GM12801 (cell line): ENCODE measurements around the gene MYO9A.

Experiments used
- TF ChIP-seq, protein P1 (sequence below): IDR thresholded peaks from one replicate; pipeline ENCODE4 v1.5.1; 2011; ENCODE audit warnings: control low read depth; ENCODE audit not compliant: insufficient read length; ENCODE audit errors: extremely low read depth

The MYO9A gene

DNA sequence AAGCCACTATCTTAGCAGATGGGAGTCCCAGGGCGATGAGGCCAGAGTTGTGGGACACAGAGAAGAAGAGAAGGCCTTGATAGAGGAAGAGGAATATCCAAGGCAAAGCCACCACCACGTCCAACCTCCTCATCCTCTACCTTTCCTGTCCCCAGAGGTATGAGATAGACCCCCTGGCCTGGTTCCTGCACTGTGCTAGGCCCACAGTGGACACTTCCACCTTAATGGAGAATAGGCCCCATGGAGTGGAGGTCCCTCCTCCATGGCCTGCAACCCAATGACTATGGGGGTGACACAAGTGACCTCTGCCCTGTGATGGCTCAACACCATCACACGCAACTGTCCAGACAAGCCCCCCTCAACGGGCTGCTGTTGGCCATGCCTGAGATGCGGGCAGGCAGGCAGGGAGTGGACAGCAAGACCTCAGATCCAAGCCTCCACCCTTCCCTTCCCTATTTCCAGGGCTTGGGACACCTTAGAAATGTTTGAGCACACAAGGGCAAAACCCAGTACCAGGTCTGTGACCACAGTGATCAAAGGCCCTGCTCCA lies 42.8 kb upstream of the MYO9A start:
- TF ChIP-seq, protein P1, sequence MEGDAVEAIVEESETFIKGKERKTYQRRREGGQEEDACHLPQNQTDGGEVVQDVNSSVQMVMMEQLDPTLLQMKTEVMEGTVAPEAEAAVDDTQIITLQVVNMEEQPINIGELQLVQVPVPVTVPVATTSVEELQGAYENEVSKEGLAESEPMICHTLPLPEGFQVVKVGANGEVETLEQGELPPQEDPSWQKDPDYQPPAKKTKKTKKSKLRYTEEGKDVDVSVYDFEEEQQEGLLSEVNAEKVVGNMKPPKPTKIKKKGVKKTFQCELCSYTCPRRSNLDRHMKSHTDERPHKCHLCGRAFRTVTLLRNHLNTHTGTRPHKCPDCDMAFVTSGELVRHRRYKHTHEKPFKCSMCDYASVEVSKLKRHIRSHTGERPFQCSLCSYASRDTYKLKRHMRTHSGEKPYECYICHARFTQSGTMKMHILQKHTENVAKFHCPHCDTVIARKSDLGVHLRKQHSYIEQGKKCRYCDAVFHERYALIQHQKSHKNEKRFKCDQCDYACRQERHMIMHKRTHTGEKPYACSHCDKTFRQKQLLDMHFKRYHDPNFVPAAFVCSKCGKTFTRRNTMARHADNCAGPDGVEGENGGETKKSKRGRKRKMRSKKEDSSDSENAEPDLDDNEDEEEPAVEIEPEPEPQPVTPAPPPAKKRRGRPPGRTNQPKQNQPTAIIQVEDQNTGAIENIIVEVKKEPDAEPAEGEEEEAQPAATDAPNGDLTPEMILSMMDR, result no peak

DNA sequence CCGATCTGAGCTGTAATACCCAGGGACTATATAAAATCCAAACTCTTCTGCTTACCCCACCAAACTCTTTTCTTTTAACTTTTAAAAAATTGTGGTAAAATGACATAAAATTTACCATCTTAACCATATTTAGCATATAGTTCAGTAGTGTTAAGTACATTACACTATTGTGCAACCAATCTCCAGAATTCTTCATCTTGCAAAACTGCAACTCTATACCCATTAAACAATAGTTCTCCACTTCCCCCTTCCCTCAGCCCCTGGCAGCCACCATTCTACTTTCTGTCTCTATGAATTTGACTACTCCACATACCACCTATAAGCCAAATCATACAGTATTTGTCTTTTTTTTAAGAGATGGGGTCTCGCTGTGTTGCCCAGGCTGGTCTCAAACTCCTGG lies 39.0 kb upstream of the MYO9A start:
- TF ChIP-seq, protein P1, result no peak

DNA sequence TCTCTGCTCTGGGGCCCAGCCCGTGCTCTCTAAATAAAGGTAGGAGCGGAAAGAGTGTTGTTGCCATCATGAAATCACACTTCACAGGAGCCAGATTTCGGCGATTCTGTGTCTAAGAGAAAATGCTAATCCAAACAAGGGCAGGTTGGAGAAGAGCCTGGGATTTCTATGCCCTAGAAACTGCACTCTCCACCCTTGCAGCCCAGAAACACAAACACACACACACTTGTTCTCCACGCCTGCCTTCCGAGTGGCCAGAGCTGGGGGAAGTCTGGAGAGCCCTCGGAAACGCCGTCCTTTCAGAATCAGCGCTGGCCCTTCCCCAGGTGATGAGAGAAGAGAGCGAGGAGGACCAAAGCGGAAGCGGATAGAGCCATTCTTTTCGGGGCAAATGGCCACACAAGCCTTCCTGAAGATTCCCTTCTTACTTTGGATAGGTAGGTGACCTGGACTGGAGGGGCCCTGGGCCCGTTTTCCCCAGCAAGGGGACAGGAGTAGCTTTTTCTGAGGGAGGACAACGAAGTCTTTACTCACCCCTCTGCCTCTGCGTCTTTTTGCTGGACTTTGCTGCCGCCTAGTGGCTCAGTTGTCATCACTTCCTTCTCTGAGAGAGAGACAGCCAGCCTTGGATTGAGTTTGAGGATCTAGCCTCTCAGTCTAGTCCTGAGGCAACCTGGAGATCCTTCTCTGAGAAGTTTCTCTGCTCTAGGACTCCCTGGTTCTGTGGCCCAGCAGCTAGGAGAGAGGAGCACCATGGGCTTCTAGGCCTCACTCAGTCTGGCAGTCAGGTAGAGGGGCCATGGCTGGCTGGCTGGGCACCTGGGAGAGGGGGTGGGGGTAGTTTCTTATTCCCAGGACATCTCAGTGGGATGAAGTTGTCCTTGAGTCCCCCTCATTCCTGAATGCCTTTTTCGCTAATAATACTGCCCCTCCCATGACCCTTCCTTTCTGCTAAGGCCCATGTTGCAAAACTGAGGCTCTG lies 38.0 kb upstream of the MYO9A start:
- TF ChIP-seq, protein P1, result peak; percentile 84

DNA sequence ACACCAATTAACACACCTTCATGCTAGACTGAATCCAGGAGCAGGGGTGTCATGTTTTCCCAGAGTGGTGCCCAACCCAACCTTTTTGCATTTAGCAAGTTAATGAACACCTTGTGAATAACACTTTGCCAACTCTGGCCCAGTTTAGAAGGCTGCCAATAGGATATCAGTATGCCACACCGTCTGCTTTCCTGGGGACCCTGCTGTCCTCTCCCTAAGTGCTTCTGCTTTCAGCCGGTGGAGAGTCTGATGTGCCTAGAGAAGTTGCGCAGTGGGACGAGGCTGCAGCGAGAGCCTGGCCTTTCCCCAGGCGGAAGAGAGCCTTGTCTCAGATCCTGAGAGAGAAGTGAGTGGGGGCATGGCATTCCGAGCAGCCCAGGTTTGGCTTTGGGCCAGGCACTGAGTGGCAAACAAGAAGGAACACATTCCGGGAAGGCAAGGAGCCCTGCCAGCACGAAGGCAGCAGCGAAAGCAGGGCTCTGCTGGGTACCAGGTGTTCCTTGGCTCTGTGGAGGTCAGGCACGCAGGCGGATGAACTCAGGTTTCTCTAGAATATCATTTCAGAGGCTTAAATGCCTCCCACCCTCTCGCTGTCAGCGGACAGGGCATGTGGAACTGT lies 37.2 kb upstream of the MYO9A start:
- TF ChIP-seq, protein P1, result no peak

DNA sequence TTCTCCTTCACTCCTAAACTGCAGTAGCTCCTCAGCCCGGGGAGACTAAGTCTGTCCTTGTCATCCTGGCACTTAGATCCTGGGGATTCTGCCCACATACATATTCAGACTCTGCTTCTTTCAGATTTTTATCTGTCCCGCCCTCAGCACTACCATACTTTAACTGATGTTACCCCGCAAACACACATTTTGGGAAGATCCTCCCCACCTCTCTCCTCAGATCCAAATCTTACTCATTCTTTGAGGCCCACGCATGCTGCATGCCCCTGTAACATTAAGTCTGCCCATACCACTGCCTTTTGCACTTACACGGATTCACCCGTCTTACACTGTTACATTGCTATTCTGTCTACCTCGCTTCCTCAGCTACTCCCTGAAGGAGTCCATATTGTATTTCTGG lies 36.4 kb upstream of the MYO9A start:
- TF ChIP-seq, protein P1, result no peak

DNA sequence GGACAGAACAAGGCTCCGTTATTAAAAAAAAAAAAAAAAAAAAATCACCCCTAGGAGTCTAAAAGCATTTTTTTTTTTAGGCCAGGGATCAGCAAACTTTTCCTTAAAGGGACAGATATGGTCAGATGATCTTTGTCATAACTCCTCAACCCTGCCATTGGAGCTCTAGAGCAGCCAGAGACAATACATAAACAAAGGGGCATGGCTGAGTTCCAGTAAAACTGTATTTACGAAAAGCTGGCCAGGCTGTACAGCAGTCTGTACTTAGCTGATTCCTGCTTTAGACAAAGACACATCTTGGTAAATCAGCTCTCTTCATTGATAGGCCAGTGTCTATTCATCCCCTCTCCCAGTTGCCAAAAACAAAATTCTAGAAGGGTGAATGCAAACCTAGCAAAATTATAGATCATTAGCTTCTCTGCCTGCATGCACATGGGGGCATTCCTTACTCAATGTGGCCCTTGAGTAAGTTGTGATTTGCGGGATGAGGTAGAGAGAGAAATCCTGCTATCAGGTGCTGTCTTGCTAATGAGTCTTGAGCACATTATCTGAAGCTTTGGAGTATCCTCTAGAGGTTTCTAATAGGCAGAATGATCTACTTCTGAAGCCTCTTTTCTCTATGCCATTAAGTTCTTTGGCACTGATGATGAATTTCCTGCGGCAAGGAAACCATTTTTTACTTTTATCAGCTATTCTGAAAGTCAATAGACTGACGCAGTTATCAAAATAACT lies 35.5 kb upstream of the MYO9A start:
- TF ChIP-seq, protein P1, result no peak

DNA sequence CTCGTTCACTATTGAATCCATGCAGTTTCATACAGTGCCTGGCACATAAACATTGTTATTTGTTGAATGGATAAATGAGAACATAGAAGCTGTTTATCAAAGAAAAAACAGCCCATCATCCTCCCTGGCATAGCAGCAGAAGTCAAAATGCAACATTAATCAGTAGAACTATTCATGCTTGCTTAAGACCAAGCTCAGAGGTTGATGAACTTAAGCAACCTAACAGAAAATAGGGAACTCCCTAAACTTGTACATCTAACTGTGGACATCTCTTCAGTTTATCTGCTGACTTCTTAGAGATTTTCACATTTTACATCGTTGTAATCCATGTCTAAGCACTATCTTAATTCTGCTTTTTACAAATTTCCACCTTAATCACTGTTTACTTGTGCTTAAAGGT lies 29.5 kb upstream of the MYO9A start:
- TF ChIP-seq, protein P1, result no peak
